Astrocyte (in vitro differentiated cells and primary cell): ENCODE results near the gene IGFBP5.

Source experiments
- CTCF ChIP-seq: IDR thresholded peaks from 2 replicates; pipeline ENCODE4 v1.5.1; 2011; ENCODE audit warnings: low read depth, mild to moderate bottlenecking, inconsistent platforms, low read length, moderate library complexity; ENCODE audit not compliant: insufficient read depth
- EZH2 ChIP-seq: IDR thresholded peaks from 2 replicates; pipeline ENCODE4 v1.6.1; 2012; ENCODE audit warnings: mild to moderate bottlenecking, low read length, inconsistent platforms; ENCODE audit not compliant: insufficient read depth

- TF ChIP-seq CTCF (no peak), EZH2 (no peak)
Measured at GRCh38 chr2:216645636-216645950, 49.8 kb downstream of the IGFBP5 start.
